Neural progenitor cell (in vitro differentiated cells): ENCODE measurements around the gene ZFR2. TPM values are rescaled to one million over a fixed set of nuclear protein-coding genes. Genes with fewer than 3 reads are reported as not detected.

Experiments used
- DNase-seq: peaks from one replicate; pipeline ENCODE4 v3.0.0-alpha.2; 2016; ENCODE audit warnings: low spot score
- H2AFZ ChIP-seq: fragments of 200-600 bp; sonication (generic); replicated peaks from 2 replicates; pipeline ENCODE4 v1.6.1; 2016; ENCODE audit warnings: antibody characterized with exemption
- H3F3A ChIP-seq: fragments of 200-600 bp; sonication (generic); 2 replicates; pipeline ENCODE4 v1.6.1; 2016; ENCODE audit warnings: antibody characterized with exemption, low read depth
- H3K27ac ChIP-seq: fragments of 200-600 bp; sonication (generic); 2 replicates; pipeline ENCODE4 v1.5.1; 2016; ENCODE audit warnings: mild to moderate bottlenecking
- H3K27me3 ChIP-seq: fragments of 200-600 bp; sonication (generic); 2 replicates; pipeline ENCODE4 v1.6.1; 2016; ENCODE audit warnings: mild to moderate bottlenecking, moderate library complexity
- H3K36me3 ChIP-seq: fragments of 200-600 bp; sonication (generic); 2 replicates; pipeline ENCODE4 v1.5.1; 2016
- H3K4me1 ChIP-seq: fragments of 200-600 bp; sonication (generic); 2 replicates; pipeline ENCODE4 v1.6.1; 2016; ENCODE audit warnings: mixed run types
- H3K4me2 ChIP-seq: fragments of 200-600 bp; sonication (generic); 2 replicates; pipeline ENCODE4 v1.6.1; 2016
- H3K4me3 ChIP-seq: fragments of 200-600 bp; sonication (generic); 2 replicates; pipeline ENCODE4 v1.5.1; 2016
- H3K79me2 ChIP-seq: fragments of 200-600 bp; sonication (generic); 2 replicates; pipeline ENCODE4 v1.6.1; 2016; ENCODE audit warnings: low read depth
- H3K9ac ChIP-seq: fragments of 200-600 bp; sonication (generic); 2 replicates; pipeline ENCODE4 v1.6.1; 2016
- H3K9me3 ChIP-seq: fragments of 200-600 bp; sonication (generic); 2 replicates; pipeline ENCODE4 v1.5.1; 2016; ENCODE audit warnings: low read depth
- H4K20me1 ChIP-seq: fragments of 200-600 bp; sonication (generic); 2 replicates; pipeline ENCODE4 v1.6.1; 2016; ENCODE audit warnings: low read depth
- H3K27ac Mint-ChIP-seq: 3 replicates; pipeline ENCODE4 v1.8.0; 2021; ENCODE audit warnings: mixed read lengths
- H3K27me3 Mint-ChIP-seq: 2 replicates; pipeline ENCODE4 v1.8.0; 2022; ENCODE audit warnings: low read depth, mild to moderate bottlenecking, inconsistent platforms, moderate library complexity, mixed read lengths; ENCODE audit not compliant: insufficient read depth
- H3K36me3 Mint-ChIP-seq: 3 replicates; pipeline ENCODE4 v1.8.0; 2021; ENCODE audit warnings: mixed read lengths
- H3K4me1 Mint-ChIP-seq: 3 replicates; pipeline ENCODE4 v1.8.0; 2021; ENCODE audit warnings: mixed read lengths
- H3K4me3 Mint-ChIP-seq: 3 replicates; pipeline ENCODE4 v1.8.0; 2021; ENCODE audit warnings: mild to moderate bottlenecking, moderate library complexity, mixed read lengths
- H3K9me3 Mint-ChIP-seq: 3 replicates; pipeline ENCODE4 v1.8.0; 2020; ENCODE audit warnings: mixed read lengths
- CTCF ChIP-seq: fragments of 200-600 bp; sonication (generic); IDR thresholded peaks from 2 replicates; pipeline ENCODE4 v1.5.1; 2017; ENCODE audit warnings: antibody characterized with exemption, mild to moderate bottlenecking
- EZH2 ChIP-seq: fragments of 200-600 bp; sonication (generic); IDR thresholded peaks from 2 replicates; pipeline ENCODE4 v1.6.1; 2017; ENCODE audit warnings: antibody characterized with exemption, mild to moderate bottlenecking, moderate library complexity
- EZH2phosphoT487 ChIP-seq: fragments of 200-600 bp; sonication (generic); IDR thresholded peaks from 2 replicates; pipeline ENCODE4 v1.6.1; 2017; ENCODE audit warnings: antibody characterized with exemption
- total RNA-seq: library from RNA; depleted of rRNA; stranded (reverse); fragments of >200 nt; gene quantifications from 2 replicates; pipeline ENCODE4 v1.2.3, GENCODE V29; 2015; ENCODE audit warnings: low replicate concordance

ZFR2 gene
- total RNA-seq, 1 donor from 2014 or later: 8.9 TPM

GRCh38 chr19:3780786-3781304, 88.0 kb downstream of the ZFR2 start:
- H3K27me3 ChIP-seq: peaks cover 27% of the 10 kb centered on the region
- H3K27ac Mint-ChIP-seq: no peak overlapping the region
- H3K9ac ChIP-seq: no peak overlapping the region
- H3K9me3 ChIP-seq: no peaks in the 10 kb centered on the region
- H3K4me1 Mint-ChIP-seq: no peaks in the 10 kb centered on the region
- H3K4me3 ChIP-seq: no peak overlapping the region
- H2AFZ ChIP-seq: no peak overlapping the region
- no peaks in the 10 kb centered on the region for H3K36me3 ChIP-seq
- peaks cover 27% of the 10 kb centered on the region for H3K27me3 Mint-ChIP-seq
- H4K20me1 ChIP-seq: peaks cover 6% of the 10 kb centered on the region
- TF ChIP-seq EZH2phosphoT487 (no peak), EZH2 (no peak), CTCF (no peak)
- H3K27ac ChIP-seq: no peak overlapping the region
- H3K4me2 ChIP-seq: no peak overlapping the region
- H3K79me2 ChIP-seq: no peaks in the 10 kb centered on the region
- H3K4me1 ChIP-seq: peaks cover 6% of the 10 kb centered on the region
- H3K4me3 Mint-ChIP-seq: no peak overlapping the region
- peaks cover 18% of the 10 kb centered on the region for H3K9me3 Mint-ChIP-seq
- no peaks in the 10 kb centered on the region for H3K36me3 Mint-ChIP-seq
- no peak for DNase-seq
- H3F3A ChIP-seq: no peaks in the 10 kb centered on the region

- TF ChIP-seq EZH2 (no peak), EZH2phosphoT487 (no peak), CTCF (no peak)
- no peak for DNase-seq
- no peak overlapping the region for H2AFZ ChIP-seq
- Mint-ChIP-seq H3K4me1 (no peaks in the 10 kb centered on the region), H3K36me3 (no peaks in the 10 kb centered on the region), H3K27me3 (peaks cover 16% of the 10 kb centered on the region), H3K27ac (no peak overlapping the region), H3K9me3 (peaks cover 18% of the 10 kb centered on the region), H3K4me3 (no peak overlapping the region)
- H3K79me2 ChIP-seq: no peaks in the 10 kb centered on the region
- H3K4me3 ChIP-seq: no peak overlapping the region
- H3K9me3 ChIP-seq: no peaks in the 10 kb centered on the region
- H3F3A ChIP-seq: no peaks in the 10 kb centered on the region
- H3K36me3 ChIP-seq: no peaks in the 10 kb centered on the region
- H3K27me3 ChIP-seq: peaks cover 10% of the 10 kb centered on the region
- no peaks in the 10 kb centered on the region for H3K4me1 ChIP-seq
- H3K9ac ChIP-seq: no peak overlapping the region
- H4K20me1 ChIP-seq: no peaks in the 10 kb centered on the region
- H3K4me2 ChIP-seq: no peak overlapping the region
- no peak overlapping the region for H3K27ac ChIP-seq
Observed at GRCh38 chr19:3778899-3779723, 89.7 kb downstream of the ZFR2 start.

GRCh38 chr19:3778104-3778867, 90.6 kb downstream of the ZFR2 start:
- Histone ChIP-seq H3K4me3 (no peak overlapping the region), H3K9me3 (no peaks in the 10 kb centered on the region), H3K27me3 (peaks cover 1% of the 10 kb centered on the region), H2AFZ (no peak overlapping the region), H3K4me1 (no peaks in the 10 kb centered on the region), H3K27ac (no peak overlapping the region), H3F3A (no peaks in the 10 kb centered on the region), H3K4me2 (no peak overlapping the region), H3K9ac (no peak overlapping the region), H3K36me3 (no peaks in the 10 kb centered on the region), H3K79me2 (no peaks in the 10 kb centered on the region), H4K20me1 (no peaks in the 10 kb centered on the region)
- peaks cover 14% of the 10 kb centered on the region for H3K27me3 Mint-ChIP-seq
- peaks cover 18% of the 10 kb centered on the region for H3K9me3 Mint-ChIP-seq
- H3K4me1 Mint-ChIP-seq: no peaks in the 10 kb centered on the region
- H3K27ac Mint-ChIP-seq: no peak overlapping the region
- no peaks in the 10 kb centered on the region for H3K36me3 Mint-ChIP-seq
- H3K4me3 Mint-ChIP-seq: no peak overlapping the region
- no peak for TF ChIP-seq EZH2phosphoT487
- TF ChIP-seq CTCF: no peak
- TF ChIP-seq EZH2: no peak
- no peak for DNase-seq
